ENCODE measurements around the gene MTUS2.

DNA sequence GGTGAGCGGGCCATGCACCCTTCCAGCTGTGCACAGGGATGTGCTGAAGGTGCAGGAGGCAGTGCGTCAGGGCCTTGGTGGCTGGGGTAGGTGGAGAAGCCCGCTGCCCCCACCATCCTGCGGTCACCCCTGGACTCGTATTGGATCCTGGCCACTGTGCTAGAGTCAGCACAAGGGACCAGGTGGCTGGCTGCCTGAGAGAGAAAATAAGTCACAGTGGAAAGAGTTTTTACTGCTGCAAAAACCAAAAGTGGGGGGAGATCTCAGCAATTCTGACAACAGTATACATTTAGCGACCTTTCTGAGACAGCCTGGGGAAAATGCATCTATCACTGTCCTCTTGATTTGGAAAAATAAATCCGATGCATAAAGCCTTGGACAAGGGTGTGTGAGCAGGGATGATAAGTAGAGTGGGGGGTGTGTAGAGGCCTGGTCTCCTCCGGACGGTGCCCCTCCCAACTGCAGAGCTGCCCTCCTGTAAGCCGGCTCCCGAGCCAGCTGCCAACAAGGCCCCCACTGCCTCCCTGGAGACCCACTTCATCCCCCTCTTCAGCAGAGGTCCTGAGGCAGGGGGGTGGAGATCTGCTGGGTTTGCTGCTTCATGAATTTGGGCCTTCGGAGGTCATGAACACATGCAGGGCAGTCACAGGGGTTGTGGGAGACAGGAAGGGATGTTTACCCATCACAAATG is 691.1 kb downstream of the MTUS2 start:
- TF ChIP-seq POLR2A (IDR thresholded peaks at IDR 0.05) (no peak), POLR2AphosphoS5 (IDR thresholded peaks at IDR 0.05) (no peak)
- TF ChIP-seq, protein P1, sequence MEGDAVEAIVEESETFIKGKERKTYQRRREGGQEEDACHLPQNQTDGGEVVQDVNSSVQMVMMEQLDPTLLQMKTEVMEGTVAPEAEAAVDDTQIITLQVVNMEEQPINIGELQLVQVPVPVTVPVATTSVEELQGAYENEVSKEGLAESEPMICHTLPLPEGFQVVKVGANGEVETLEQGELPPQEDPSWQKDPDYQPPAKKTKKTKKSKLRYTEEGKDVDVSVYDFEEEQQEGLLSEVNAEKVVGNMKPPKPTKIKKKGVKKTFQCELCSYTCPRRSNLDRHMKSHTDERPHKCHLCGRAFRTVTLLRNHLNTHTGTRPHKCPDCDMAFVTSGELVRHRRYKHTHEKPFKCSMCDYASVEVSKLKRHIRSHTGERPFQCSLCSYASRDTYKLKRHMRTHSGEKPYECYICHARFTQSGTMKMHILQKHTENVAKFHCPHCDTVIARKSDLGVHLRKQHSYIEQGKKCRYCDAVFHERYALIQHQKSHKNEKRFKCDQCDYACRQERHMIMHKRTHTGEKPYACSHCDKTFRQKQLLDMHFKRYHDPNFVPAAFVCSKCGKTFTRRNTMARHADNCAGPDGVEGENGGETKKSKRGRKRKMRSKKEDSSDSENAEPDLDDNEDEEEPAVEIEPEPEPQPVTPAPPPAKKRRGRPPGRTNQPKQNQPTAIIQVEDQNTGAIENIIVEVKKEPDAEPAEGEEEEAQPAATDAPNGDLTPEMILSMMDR (IDR thresholded peaks at IDR 0.05 in 8 of 11, conservative IDR thresholded peaks at IDR 0.05 in 3 of 11) = no peak
